GM12873 (cell line): ENCODE data around the gene SMIM41.

Experiments
- TF ChIP-seq, protein P1 (sequence below): IDR thresholded peaks from 2 replicates; pipeline ENCODE4 v1.5.1; 2012; ENCODE audit warnings: low read depth, mild to moderate bottlenecking, moderate library complexity, low read length, control low read depth; ENCODE audit not compliant: insufficient read depth; ENCODE audit errors: missing control alignments

SMIM41 gene

DNA sequence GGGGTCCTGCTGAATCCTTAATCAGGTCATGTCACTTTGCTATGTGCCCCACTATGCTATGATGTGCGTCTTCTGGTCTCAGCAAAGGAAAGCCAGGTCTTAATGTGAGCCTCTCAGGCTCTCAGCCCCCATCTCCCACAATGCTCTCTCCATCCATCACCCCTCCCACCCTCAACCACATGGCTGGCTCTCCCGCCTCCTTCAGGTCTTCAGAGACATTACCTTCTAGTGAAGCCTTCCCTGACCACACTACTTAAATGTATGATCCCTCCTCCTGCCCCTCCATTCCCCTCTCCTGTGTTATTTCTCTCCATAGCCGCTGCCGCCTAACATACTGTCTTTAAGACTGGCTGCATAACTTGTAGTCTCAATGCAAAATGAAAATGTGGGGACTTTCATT, 61.8 kb downstream of the SMIM41 start:
- TF ChIP-seq, protein P1, sequence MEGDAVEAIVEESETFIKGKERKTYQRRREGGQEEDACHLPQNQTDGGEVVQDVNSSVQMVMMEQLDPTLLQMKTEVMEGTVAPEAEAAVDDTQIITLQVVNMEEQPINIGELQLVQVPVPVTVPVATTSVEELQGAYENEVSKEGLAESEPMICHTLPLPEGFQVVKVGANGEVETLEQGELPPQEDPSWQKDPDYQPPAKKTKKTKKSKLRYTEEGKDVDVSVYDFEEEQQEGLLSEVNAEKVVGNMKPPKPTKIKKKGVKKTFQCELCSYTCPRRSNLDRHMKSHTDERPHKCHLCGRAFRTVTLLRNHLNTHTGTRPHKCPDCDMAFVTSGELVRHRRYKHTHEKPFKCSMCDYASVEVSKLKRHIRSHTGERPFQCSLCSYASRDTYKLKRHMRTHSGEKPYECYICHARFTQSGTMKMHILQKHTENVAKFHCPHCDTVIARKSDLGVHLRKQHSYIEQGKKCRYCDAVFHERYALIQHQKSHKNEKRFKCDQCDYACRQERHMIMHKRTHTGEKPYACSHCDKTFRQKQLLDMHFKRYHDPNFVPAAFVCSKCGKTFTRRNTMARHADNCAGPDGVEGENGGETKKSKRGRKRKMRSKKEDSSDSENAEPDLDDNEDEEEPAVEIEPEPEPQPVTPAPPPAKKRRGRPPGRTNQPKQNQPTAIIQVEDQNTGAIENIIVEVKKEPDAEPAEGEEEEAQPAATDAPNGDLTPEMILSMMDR = peak; percentile 13

DNA sequence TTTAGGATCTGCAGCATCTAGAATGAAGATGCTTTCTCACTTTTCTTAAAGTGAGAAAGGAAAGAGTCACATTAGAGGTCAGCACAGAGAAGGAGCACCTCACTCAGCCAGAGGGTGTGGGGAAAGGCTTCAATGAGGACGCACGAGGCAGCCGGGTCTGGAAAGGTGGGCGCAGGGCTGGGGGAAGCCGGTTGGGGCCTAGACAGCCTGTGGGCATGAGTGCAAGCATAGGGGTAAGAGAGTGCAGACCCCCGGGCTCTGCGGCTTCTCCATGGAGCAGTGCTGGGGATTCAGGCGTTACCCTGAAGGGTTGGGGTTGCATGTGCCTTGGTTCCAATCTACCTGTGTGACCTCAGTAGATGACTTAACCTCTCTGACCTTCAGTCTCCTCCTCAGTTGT, 62.4 kb downstream of the SMIM41 start:
- TF ChIP-seq, protein P1 = no peak

DNA sequence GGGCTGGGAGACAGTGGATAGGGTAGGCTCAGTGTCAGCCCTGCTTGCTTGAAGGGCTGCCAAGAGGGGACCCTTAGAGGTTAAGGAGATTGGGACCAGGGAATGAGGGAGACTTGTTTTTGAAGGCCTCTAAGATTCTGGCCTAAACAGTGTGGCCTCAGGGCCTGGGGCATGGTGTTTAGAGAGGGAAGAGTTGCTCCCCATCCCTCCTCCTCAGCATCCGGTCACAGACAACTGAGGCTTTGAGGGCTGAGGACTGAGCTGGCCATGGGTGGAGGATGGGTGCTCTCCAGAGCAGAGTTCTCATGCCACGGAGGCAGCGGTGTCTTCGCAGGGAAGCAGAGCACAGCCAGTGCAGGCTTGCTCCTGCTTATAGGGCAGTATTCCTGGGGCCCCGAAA, 62.9 kb downstream of the SMIM41 start:
- TF ChIP-seq, protein P1 = no peak

DNA sequence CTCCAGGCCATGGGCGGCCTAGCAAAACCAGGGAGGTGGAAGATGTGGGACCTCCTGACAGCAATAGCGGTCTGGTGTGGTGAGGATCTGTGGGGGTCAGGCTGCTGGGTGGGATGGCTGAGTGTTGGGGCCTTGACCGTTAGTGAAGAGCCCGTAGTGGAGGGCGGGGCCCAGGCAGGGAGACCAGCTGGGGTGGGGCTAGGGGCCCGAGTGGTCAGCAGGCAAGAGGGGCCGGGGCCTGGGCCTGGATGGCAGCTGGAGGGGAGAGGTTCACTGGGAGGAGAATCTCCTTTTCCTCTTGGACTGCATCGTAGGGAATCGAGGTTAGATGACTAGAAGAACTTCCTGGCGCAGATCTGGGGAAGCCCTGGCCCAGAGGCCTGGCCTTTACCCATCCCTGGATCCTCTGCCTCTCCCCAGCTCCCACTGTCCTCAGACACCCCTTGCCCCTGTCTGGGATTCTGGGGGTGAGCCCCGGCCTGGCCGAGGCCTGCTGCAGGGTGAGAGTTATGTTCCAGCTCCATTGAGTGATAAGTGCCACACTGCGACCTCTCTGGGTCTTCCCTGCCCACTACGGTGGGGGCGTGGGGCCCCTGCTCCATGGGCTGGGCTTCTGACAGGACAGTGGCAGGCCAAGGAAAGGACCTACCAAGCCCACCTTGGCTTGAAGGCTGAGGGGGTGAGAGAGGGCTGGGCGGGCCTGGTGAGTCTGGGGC, 65.2 kb downstream of the SMIM41 start:
- TF ChIP-seq, protein P1 = no peak

DNA sequence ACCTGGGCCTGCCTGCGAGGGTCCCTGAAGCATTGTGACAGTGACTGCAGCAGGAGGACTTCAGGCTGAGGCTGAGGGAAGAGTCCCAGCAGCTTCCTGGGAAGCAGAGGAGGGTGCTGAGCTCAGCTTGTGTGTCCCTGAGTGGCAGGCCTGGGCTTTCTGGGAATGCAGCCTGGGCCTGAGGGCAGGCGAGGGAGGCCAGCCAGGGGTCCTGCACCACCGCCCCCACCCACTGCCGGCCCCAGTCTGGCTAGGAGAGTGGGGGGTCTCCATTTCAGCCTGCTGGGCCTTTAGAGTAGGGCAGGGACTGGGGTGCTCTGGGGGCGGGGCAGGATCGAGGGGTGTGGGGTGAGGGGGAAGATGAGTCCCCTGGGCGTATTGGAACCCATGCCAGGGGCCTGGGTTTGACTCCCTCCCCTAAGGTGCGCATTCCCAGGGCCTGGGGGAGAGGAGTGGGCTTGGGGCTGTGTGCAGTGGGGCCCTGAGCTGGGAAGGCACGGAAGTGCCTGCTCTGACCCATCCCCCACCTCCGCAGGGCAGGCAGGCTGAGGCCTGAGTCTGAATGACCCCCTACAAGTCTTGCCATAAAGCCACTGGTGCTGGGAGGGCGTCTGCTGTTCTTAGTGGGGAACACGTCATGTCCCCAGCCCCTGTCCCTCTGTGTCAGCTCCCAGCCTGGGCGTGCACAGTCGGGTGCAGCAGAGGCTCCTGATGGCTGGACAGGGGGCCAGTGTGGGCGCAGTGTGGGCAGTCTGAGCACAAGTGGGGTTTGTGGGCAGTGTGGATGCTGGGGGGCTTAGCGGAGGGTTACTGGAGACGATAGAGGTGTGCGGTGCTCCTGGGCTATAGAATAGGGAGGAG, 66.0 kb downstream of the SMIM41 start:
- TF ChIP-seq, protein P1 = no peak

DNA sequence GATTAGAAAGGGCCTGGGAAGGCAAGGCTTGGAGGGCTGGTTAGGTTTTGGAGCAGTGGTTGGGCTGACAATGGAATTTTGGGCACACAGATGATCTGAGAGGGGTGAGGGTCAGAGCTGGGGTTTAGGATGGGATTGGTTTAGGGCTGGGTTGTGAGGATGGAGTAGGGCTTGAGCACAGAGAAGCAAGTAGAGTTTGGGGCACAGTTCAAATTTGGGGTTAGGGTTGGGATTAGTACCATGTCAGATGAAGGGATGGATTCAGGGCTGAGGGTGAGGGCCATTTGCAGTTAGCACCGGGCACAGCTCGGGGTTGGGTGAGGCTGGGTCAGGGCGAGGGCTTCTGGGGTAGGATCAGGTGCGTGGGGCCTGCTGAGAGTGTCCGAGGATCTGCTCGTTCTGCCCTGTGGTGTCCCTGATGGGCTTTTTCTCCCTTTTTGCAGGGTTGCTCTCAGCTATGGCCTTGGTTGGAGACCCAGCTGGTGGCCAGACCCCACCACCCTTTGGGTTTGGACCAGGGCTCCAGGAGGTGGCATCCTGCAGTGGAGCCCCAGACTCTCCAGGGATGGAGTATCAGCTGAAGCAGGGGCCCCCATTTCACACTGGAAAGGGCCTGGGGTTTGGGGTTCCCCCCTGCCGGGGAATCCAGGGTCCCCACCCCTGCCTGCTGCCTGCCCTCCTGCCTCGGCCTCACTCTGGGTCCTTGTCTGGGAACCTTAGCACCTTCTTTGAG, 66.8 kb downstream of the SMIM41 start:
- TF ChIP-seq, protein P1 = no peak
